Measurements from ENCODE around the gene TCF3. TPM values are rescaled to one million over a fixed set of nuclear protein-coding genes. Genes with fewer than 3 reads are reported as not detected.

Gene TCF3
- total RNA-seq, 1 experiment from 2014 or later: 208 TPM

- TF ChIP-seq, protein P1, sequence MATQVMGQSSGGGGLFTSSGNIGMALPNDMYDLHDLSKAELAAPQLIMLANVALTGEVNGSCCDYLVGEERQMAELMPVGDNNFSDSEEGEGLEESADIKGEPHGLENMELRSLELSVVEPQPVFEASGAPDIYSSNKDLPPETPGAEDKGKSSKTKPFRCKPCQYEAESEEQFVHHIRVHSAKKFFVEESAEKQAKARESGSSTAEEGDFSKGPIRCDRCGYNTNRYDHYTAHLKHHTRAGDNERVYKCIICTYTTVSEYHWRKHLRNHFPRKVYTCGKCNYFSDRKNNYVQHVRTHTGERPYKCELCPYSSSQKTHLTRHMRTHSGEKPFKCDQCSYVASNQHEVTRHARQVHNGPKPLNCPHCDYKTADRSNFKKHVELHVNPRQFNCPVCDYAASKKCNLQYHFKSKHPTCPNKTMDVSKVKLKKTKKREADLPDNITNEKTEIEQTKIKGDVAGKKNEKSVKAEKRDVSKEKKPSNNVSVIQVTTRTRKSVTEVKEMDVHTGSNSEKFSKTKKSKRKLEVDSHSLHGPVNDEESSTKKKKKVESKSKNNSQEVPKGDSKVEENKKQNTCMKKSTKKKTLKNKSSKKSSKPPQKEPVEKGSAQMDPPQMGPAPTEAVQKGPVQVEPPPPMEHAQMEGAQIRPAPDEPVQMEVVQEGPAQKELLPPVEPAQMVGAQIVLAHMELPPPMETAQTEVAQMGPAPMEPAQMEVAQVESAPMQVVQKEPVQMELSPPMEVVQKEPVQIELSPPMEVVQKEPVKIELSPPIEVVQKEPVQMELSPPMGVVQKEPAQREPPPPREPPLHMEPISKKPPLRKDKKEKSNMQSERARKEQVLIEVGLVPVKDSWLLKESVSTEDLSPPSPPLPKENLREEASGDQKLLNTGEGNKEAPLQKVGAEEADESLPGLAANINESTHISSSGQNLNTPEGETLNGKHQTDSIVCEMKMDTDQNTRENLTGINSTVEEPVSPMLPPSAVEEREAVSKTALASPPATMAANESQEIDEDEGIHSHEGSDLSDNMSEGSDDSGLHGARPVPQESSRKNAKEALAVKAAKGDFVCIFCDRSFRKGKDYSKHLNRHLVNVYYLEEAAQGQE (IDR thresholded peaks at IDR 0.05; ENCODE audit: low read depth): no peak
- no peak for TF ChIP-seq ZFX (IDR thresholded peaks at IDR 0.05)
Observed at GRCh38 chr19:1602091-1602707, 50.2 kb downstream of the TCF3 start (continued).

- H2AFZ ChIP-seq (ENCODE audit: low read depth, low read length, poor library complexity, severe bottlenecking): no peak overlapping the region
- peaks cover 15 to 38% of the 10 kb centered on the region in 2 experiments; a peak in 3 of 4 replicates for H3K4me1 ChIP-seq (ENCODE audit: control insufficient read depth in 1 of 2, insufficient read depth in 2 of 2, low read length in 2 of 2)
- ChIA-PET CTCF (no interaction called here), POLR2A (interaction anchor here (1.0 kb wide), 1 partner anchor 15 kb away, joined by 5 read pairs; no protein-coding TSS in a partner anchor), RAD21 (ENCODE audit: low non-redundant PET in 1 of 2, low total read pairs in 2 of 2, uncharacterized antibody in 2 of 2, unreplicated experiment in 2 of 2) (no interaction called here)
- no TSS peak for BruUV-seq (replicated peaks)
- intact Hi-C loops (cut with micrococcal nuclease): loop anchor here (10.0 kb wide), 1 partner anchor 213 kb away; the partner anchor contains the start of gene ATP8B3
- DNase-seq (ENCODE audit: low read depth, low spot score): no peak
- H3K9me2 ChIP-seq (ENCODE audit: insufficient read depth): no peaks in the 10 kb centered on the region
- no peak overlapping the region for H3K4me3 ChIP-seq (replicated peaks in 1 of 2; ENCODE audit: low read depth in 1 of 2, low read length in 2 of 2)
- no peaks in the 10 kb centered on the region for H3K9me3 ChIP-seq (ENCODE audit: control insufficient read depth in 1 of 2, insufficient read depth in 1 of 2, low read depth in 1 of 2, low read length in 2 of 2)
- H3K27ac ChIP-seq (ENCODE audit: low read depth, low read length): 0 out of 2 replicates have a peak overlapping the region, but pooled peaks have one; percentile 10
- 0 out of 2 replicates have a peak, but pooled peaks cover 3% of the 10 kb centered on the region for H4K20me1 ChIP-seq (ENCODE audit: insufficient read depth)
- no peaks in the 10 kb centered on the region for H3K27me3 ChIP-seq (ENCODE audit: insufficient read depth, low read length)
- ATAC-seq: no peak
- H3K79me2 ChIP-seq (ENCODE audit: insufficient read depth, low read length): peaks cover 77% of the 10 kb centered on the region
- TF ChIP-seq ZNF274 (IDR thresholded peaks at IDR 0.05; ENCODE audit: low read depth, low read length) (no peak), YY1 (IDR thresholded peaks at IDR 0.05; ENCODE audit: extremely low read depth, insufficient replicate concordance, low read depth, low read length) (no peak), CEBPB (IDR thresholded peaks at IDR 0.05; ENCODE audit: low read depth) (no peak), EGR1 (IDR thresholded peaks at IDR 0.05; ENCODE audit: low read depth) (no peak), CTCF (IDR thresholded peaks at IDR 0.05 in 2 of 3, conservative IDR thresholded peaks at IDR 0.05 in 1 of 3; ENCODE audit: borderline replicate concordance in 1 of 3, insufficient read depth in 1 of 3, low read depth in 2 of 3, low read length in 2 of 3) (peak in 2 of 3 experiments; percentile 41 to 44; a peak in 4 of 6 replicates), EZH2phosphoT487 (IDR thresholded peaks at IDR 0.05; ENCODE audit: borderline replicate concordance) (no peak), POLR2A (IDR thresholded peaks at IDR 0.05; ENCODE audit: borderline replicate concordance, extremely low read depth, insufficient read depth, insufficient read length) (no peak), SP1 (IDR thresholded peaks at IDR 0.05; ENCODE audit: low read depth) (no peak), ATF3 (IDR thresholded peaks at IDR 0.05) (no peak)
- H3K9ac ChIP-seq (ENCODE audit: low read length): no peak overlapping the region
- peaks cover 21 to 29% of the 10 kb centered on the region in 2 experiments; a peak in 3 of 4 replicates for H3K36me3 ChIP-seq (ENCODE audit: control insufficient read depth in 1 of 2, insufficient read depth in 2 of 2, low read length in 2 of 2)
- H3K4me2 ChIP-seq (ENCODE audit: low read length): no peak overlapping the region
Observed at GRCh38 chr19:1601613-1602064, 50.8 kb downstream of the TCF3 start.

Measured in HCT116 (cell line).